NCI-H2227 treated with DMSO at 0.1 percent for 48 hours (cell line): ENCODE data around the gene MYBPC3.

ENCODE experiments used
- DNase-seq: peaks from one replicate; lab custom pipeline; 2025; lab: John Stamatoyannopoulos, UW

MYBPC3 gene

GRCh38 chr11:47384498-47384897 is 32.0 kb upstream of the MYBPC3 start:
- DNase-seq = no peak

GRCh38 chr11:47383071-47383470 is 30.6 kb upstream of the MYBPC3 start:
- no peak for DNase-seq

GRCh38 chr11:47380078-47380477 is 27.6 kb upstream of the MYBPC3 start:
- no peak for DNase-seq

GRCh38 chr11:47379317-47379716 is 26.8 kb upstream of the MYBPC3 start:
- no peak for DNase-seq

- no peak for DNase-seq
These were observed 26.3 kb upstream of the MYBPC3 start for GRCh38 chr11:47378836-47379170.

- DNase-seq = no peak
These were observed 25.7 kb upstream of the MYBPC3 start, which contains the start of gene SPI1 for GRCh38 chr11:47378010-47378835. SPI1 (minus strand) TSS chr11:47378547; CDS start chr11:47378353, 194 bp downstream.

- no peak for DNase-seq
These were observed 25.1 kb upstream of the MYBPC3 start for GRCh38 chr11:47377571-47378009.

GRCh38 chr11:47376525-47377371 is 24.2 kb upstream of the MYBPC3 start:
- DNase-seq = no peak

GRCh38 chr11:47376107-47376524 is 23.6 kb upstream of the MYBPC3 start:
- no peak for DNase-seq

GRCh38 chr11:47375546-47376085 is 23.1 kb upstream of the MYBPC3 start:
- no peak for DNase-seq

GRCh38 chr11:47375020-47375419 is 22.5 kb upstream of the MYBPC3 start:
- no peak for DNase-seq

GRCh38 chr11:47374720-47375019 is 22.2 kb upstream of the MYBPC3 start:
- no peak for DNase-seq

- peak; percentile 6 for DNase-seq
These were observed 21.6 kb upstream of the MYBPC3 start for GRCh38 chr11:47373876-47374719.

GRCh38 chr11:47372422-47372821 is 19.9 kb upstream of the MYBPC3 start:
- no peak for DNase-seq

- DNase-seq = no peak
These were observed 17.2 kb upstream of the MYBPC3 start for GRCh38 chr11:47369676-47370075.

GRCh38 chr11:47366020-47366490 is 13.6 kb upstream of the MYBPC3 start:
- no peak for DNase-seq

- DNase-seq = no peak
These were observed 8.9 kb upstream of the MYBPC3 start for GRCh38 chr11:47361419-47361818.

- no peak for DNase-seq
These were observed 7.8 kb upstream of the MYBPC3 start for GRCh38 chr11:47360341-47360740.

- DNase-seq = no peak
These were observed 7.1 kb upstream of the MYBPC3 start for GRCh38 chr11:47359586-47359985.

- no peak for DNase-seq
These were observed 6.7 kb upstream of the MYBPC3 start for GRCh38 chr11:47359162-47359561.

- no peak for DNase-seq
These were observed 6.2 kb upstream of the MYBPC3 start for GRCh38 chr11:47358731-47359051.
